C4-2B (cell line): ENCODE measurements around the gene NT5C2.
"Not testable (repeated sequence)": the region's sequence is repeated elsewhere in the genome, so short reads cannot be mapped to it uniquely, and the experiment has no call there.

Experiments
- CTCF ChIP-seq: fragments of 450-650 bp; conservative IDR thresholded peaks from 2 replicates; pipeline ENCODE4 v1.5.1; 2017; ENCODE audit warnings: mild to moderate bottlenecking
- ZFX ChIP-seq: fragments of 450-650 bp; IDR thresholded peaks from 2 replicates; pipeline ENCODE4 v1.6.1; 2017

- not testable (repeated sequence) for TF ChIP-seq CTCF, ZFX
Measured at GRCh38 chr10:103130180-103130579, 62.9 kb downstream of the NT5C2 start.
